HepG2 (cell line): ENCODE data around the gene NENF. TPM values are rescaled to one million over a fixed set of nuclear protein-coding genes. Genes with fewer than 3 reads are reported as not detected.
A peak's percentile ranks its signal among the peaks of the same experiment; 100 is the strongest.

Experiments used
- CBX2 ChIP-seq, 2 experiments: fragments of 200-600 bp in 1 of 2; sonication (generic); formaldehyde crosslinking in 1 of 2; IDR thresholded peaks; 2 replicates each; pipeline versions ENCODE4 v1.7.0 to v1.8.1; 2018 to 2022; ENCODE audit warnings: low read depth in 2 of 2, low read length in 1 of 2, mild to moderate bottlenecking in 1 of 2, missing genetic modification reagents in 1 of 2
- CCAR2 ChIP-seq: fragments of 200-400 bp; formaldehyde crosslinking; optimal IDR thresholded peaks from 2 replicates; pipeline ENCODE3; 2018; ENCODE audit warnings: low read depth, mild to moderate bottlenecking, low read length, moderate library complexity
- KDM4B ChIP-seq: sonication (generic); formaldehyde crosslinking; IDR thresholded peaks from 2 replicates; pipeline ENCODE4 v1.4.0; 2020; ENCODE audit warnings: missing genetic modification reagents
- NFAT5 ChIP-seq: sonication (generic); formaldehyde crosslinking; IDR thresholded peaks from 2 replicates; pipeline ENCODE4 v1.4.0; 2020; ENCODE audit warnings: missing genetic modification reagents
- NFE2L1 ChIP-seq: sonication (generic); formaldehyde crosslinking; IDR thresholded peaks from 2 replicates; pipeline ENCODE4 v1.4.0; 2020; ENCODE audit warnings: missing genetic modification reagents, mild to moderate bottlenecking, borderline replicate concordance
- PREB ChIP-seq: sonication (generic); formaldehyde crosslinking; IDR thresholded peaks from 2 replicates; pipeline ENCODE4 v1.4.0; 2020; ENCODE audit warnings: missing genetic modification reagents
- RBAK ChIP-seq: sonication (generic); formaldehyde crosslinking; IDR thresholded peaks from 2 replicates; pipeline ENCODE4 v1.5.1; 2020; ENCODE audit warnings: mild to moderate bottlenecking, missing genetic modification reagents
- RBM39 ChIP-seq: fragments of 200-400 bp; formaldehyde crosslinking; IDR thresholded peaks from one replicate; pipeline ENCODE4 v1.6.1; 2018; ENCODE audit warnings: antibody characterized with exemption, mild to moderate bottlenecking, low read depth, low read length; ENCODE audit not compliant: poor library complexity, severe bottlenecking
- SNAI1 ChIP-seq: sonication (generic); formaldehyde crosslinking; IDR thresholded peaks from 2 replicates; pipeline ENCODE4 v1.5.0; 2020; ENCODE audit warnings: mild to moderate bottlenecking, missing genetic modification reagents, borderline replicate concordance
- SP1 ChIP-seq, 2 experiments: fragments of 450-650 bp in 1 of 2; sonication (generic) in 1 of 2; formaldehyde crosslinking in 1 of 2; IDR thresholded peaks; 2 replicates each; pipeline versions ENCODE4 v1.4.0 to v1.6.1; 2016 to 2020; ENCODE audit warnings: missing genetic modification reagents in 1 of 2
- TAF1 ChIP-seq: sonication (generic); formaldehyde crosslinking; IDR thresholded peaks from 2 replicates; pipeline ENCODE4 v1.4.0; 2020; ENCODE audit warnings: missing genetic modification reagents
- ZBTB21 ChIP-seq: sonication (generic); formaldehyde crosslinking; IDR thresholded peaks from 2 replicates; pipeline ENCODE4 v1.4.0; 2020; ENCODE audit warnings: missing genetic modification reagents
- ZBTB37 ChIP-seq: sonication (generic); formaldehyde crosslinking; IDR thresholded peaks from 2 replicates; pipeline ENCODE4 v1.4.0; 2020; ENCODE audit warnings: mild to moderate bottlenecking, missing genetic modification reagents
- ZFP41 ChIP-seq: sonication (generic); formaldehyde crosslinking; IDR thresholded peaks from 2 replicates; pipeline ENCODE4 v1.4.0; 2020; ENCODE audit warnings: mild to moderate bottlenecking, missing genetic modification reagents, borderline replicate concordance
- ZMAT3 ChIP-seq: sonication (generic); formaldehyde crosslinking; conservative IDR thresholded peaks from 2 replicates; pipeline ENCODE4 v1.7.0; 2021; ENCODE audit warnings: missing genetic modification reagents
- ZNF260 ChIP-seq: sonication (generic); formaldehyde crosslinking; IDR thresholded peaks from 2 replicates; pipeline ENCODE4 v1.4.0; 2020; ENCODE audit warnings: missing genetic modification reagents, low read depth, mild to moderate bottlenecking, borderline replicate concordance
- ZNF350 ChIP-seq: sonication (generic); formaldehyde crosslinking; IDR thresholded peaks from 2 replicates; pipeline ENCODE4 v1.4.0; 2020; ENCODE audit warnings: mild to moderate bottlenecking, low read depth, missing genetic modification reagents, borderline replicate concordance
- ZNF552 ChIP-seq: sonication (generic); formaldehyde crosslinking; IDR thresholded peaks from 2 replicates; pipeline ENCODE4 v1.9.0; 2022; ENCODE audit warnings: missing genetic modification reagents, mild to moderate bottlenecking, borderline replicate concordance
- ZNF616 ChIP-seq: sonication (generic); formaldehyde crosslinking; IDR thresholded peaks from 2 replicates; pipeline ENCODE4 v1.5.0; 2020; ENCODE audit warnings: low read depth, mild to moderate bottlenecking, missing genetic modification reagents
- ZNF670 ChIP-seq: sonication (generic); formaldehyde crosslinking; IDR thresholded peaks from 2 replicates; pipeline ENCODE4 v1.8.0; 2022; ENCODE audit warnings: mild to moderate bottlenecking, missing genetic modification reagents, borderline replicate concordance
- ZNF83 ChIP-seq: sonication (generic); formaldehyde crosslinking; IDR thresholded peaks from 2 replicates; pipeline ENCODE4 v1.4.0; 2020; ENCODE audit warnings: missing genetic modification reagents, mild to moderate bottlenecking, borderline replicate concordance
- polyA plus RNA-seq, 8 experiments: library from polyadenylated mRNA; depleted of rRNA in 3 of 8; stranded (reverse) in 7 of 8; unstranded in 1 of 8; fragments of >200 nt; fragmentation: Illumina TruSeq in 4 of 8; extraction: Trizol in 4 of 8; gene quantifications; 2 replicates each; pipeline versions ENCODE4 v1.2.1 to v1.2.3, GENCODE V29; 2011 to 2016; ENCODE audit warnings: low read depth in 4 of 8, missing spikeins in 1 of 8, mixed read lengths in 1 of 8; ENCODE audit not compliant: insufficient read depth in 1 of 8
- total RNA-seq, 5 experiments: library from RNA; depleted of rRNA; stranded (reverse); fragments of >200 nt; fragmentation: Illumina TruSeq; extraction: Trizol; gene quantifications; 2 replicates each; pipeline ENCODE4 v1.2.3, GENCODE V29; 2016; ENCODE audit warnings: low read depth in 1 of 5

The NENF gene
- total and polyA plus RNA-seq, 2 of the 13 experiments (the other 11 are each of a cell fraction or from before 2014, with no cell fraction given), result 31.7 to 40.4 TPM

- TF ChIP-seq RBM39, result no peak
- 0 out of 2 replicates have a peak, but pooled peaks have one; percentile 28 for TF ChIP-seq ZNF616 (CRISPR knock-in tag)
- peak; percentile 73 for TF ChIP-seq TAF1
- TF ChIP-seq NFAT5 (CRISPR knock-in tag), result no peak
- no peak for TF ChIP-seq SP1 (IDR thresholded peaks at IDR 0.05)
- peak; percentile 49 for TF ChIP-seq SP1 (CRISPR knock-in tag; IDR thresholded peaks at IDR 0.05)
- TF ChIP-seq ZNF670 (CRISPR knock-in tag), result no peak
- no peak; the same call in 1 of the 2 replicates for TF ChIP-seq ZMAT3 (CRISPR knock-in tag)
- TF ChIP-seq PREB (CRISPR knock-in tag), result no peak
- TF ChIP-seq KDM4B, result no peak
- TF ChIP-seq ZNF350 (CRISPR knock-in tag), result no peak
- no peak for TF ChIP-seq ZFP41 (CRISPR knock-in tag)
- no peak for TF ChIP-seq RBAK (CRISPR knock-in tag)
- 0 out of 2 replicates have a peak, but pooled peaks have one; percentile 39 for TF ChIP-seq ZBTB37 (CRISPR knock-in tag)
- no peak for TF ChIP-seq NFE2L1 (CRISPR knock-in tag)
- no peak for TF ChIP-seq CBX2 (IDR thresholded peaks at IDR 0.05; ENCODE audit: low read depth, low read length)
- no peak for TF ChIP-seq CBX2 (CRISPR knock-in tag; IDR thresholded peaks at IDR 0.05; ENCODE audit: low read depth)
- no peak for TF ChIP-seq ZBTB21 (CRISPR knock-in tag)
- no peak for TF ChIP-seq ZNF260 (CRISPR knock-in tag)
- no peak for TF ChIP-seq CCAR2
- TF ChIP-seq ZNF552 (CRISPR knock-in tag), result no peak
- TF ChIP-seq ZNF83 (CRISPR knock-in tag), result no peak
- TF ChIP-seq SNAI1 (CRISPR knock-in tag), result no peak
Observed at GRCh38 chr1:212414328-212415106, 18.2 kb upstream of the NENF start, which contains the start of gene PACC1 (continued).
